Stimulated activated CD8-positive, alpha-beta memory T cell treated with anti-CD3 and anti-CD28 coated beads, Interleukin-4, amount 100 ng/mL, for 4 hours (primary cell): ENCODE measurements around the gene F2RL3.

Source experiments
- DNase-seq, 2 donors: peaks; one replicate each; pipeline ENCODE4 v3.0.0-alpha.2; 2020; ENCODE audit warnings: low read depth in 2 of 2, low spot score in 1 of 2

Gene F2RL3

GRCh38 chr19:16888629-16889365 lies at the start of gene F2RL3:
Gene F2RL3, plus strand, starts transcription at chr19:16888999. Its CDS starts 191 bp downstream, at chr19:16889190.
- no peak for DNase-seq

- no peak for DNase-seq
Observed at GRCh38 chr19:16841391-16841926, 47.3 kb upstream of the F2RL3 start.

- no peak for DNase-seq
Observed at GRCh38 chr19:16846901-16847300, 41.9 kb upstream of the F2RL3 start.

- no peak for DNase-seq
Observed at GRCh38 chr19:16847430-16847829, 41.4 kb upstream of the F2RL3 start.

GRCh38 chr19:16849168-16849567 lies 39.6 kb upstream of the F2RL3 start:
- DNase-seq = no peak

GRCh38 chr19:16850133-16850532 lies 38.7 kb upstream of the F2RL3 start:
- DNase-seq = no peak

GRCh38 chr19:16851031-16851712 lies 37.6 kb upstream of the F2RL3 start:
- DNase-seq = no peak

GRCh38 chr19:16853066-16853465 lies 35.7 kb upstream of the F2RL3 start:
- DNase-seq = no peak

- DNase-seq = no peak
Observed at GRCh38 chr19:16856091-16856490, 32.7 kb upstream of the F2RL3 start.

GRCh38 chr19:16859626-16860025 lies 29.2 kb upstream of the F2RL3 start:
- no peak for DNase-seq

- no peak for DNase-seq
Observed at GRCh38 chr19:16860118-16860517, 28.7 kb upstream of the F2RL3 start.

- no peak for DNase-seq
Observed at GRCh38 chr19:16861011-16861410, 27.8 kb upstream of the F2RL3 start.

- no peak for DNase-seq
Observed at GRCh38 chr19:16861834-16862233, 27.0 kb upstream of the F2RL3 start.

- no peak for DNase-seq
Observed at GRCh38 chr19:16862826-16863415, 25.9 kb upstream of the F2RL3 start.

GRCh38 chr19:16867211-16867610 lies 21.6 kb upstream of the F2RL3 start:
- no peak for DNase-seq

- no peak for DNase-seq
Observed at GRCh38 chr19:16868423-16869130, 20.2 kb upstream of the F2RL3 start.

- DNase-seq = no peak
Observed at GRCh38 chr19:16869331-16869972, 19.3 kb upstream of the F2RL3 start.

- no peak for DNase-seq
Observed at GRCh38 chr19:16871871-16872270, 16.9 kb upstream of the F2RL3 start.

GRCh38 chr19:16872728-16873127 lies 16.1 kb upstream of the F2RL3 start:
- DNase-seq = no peak

- no peak for DNase-seq
Observed at GRCh38 chr19:16873594-16873993, 15.2 kb upstream of the F2RL3 start.
